Measurements from ENCODE around the gene GPLD1.

DNA sequence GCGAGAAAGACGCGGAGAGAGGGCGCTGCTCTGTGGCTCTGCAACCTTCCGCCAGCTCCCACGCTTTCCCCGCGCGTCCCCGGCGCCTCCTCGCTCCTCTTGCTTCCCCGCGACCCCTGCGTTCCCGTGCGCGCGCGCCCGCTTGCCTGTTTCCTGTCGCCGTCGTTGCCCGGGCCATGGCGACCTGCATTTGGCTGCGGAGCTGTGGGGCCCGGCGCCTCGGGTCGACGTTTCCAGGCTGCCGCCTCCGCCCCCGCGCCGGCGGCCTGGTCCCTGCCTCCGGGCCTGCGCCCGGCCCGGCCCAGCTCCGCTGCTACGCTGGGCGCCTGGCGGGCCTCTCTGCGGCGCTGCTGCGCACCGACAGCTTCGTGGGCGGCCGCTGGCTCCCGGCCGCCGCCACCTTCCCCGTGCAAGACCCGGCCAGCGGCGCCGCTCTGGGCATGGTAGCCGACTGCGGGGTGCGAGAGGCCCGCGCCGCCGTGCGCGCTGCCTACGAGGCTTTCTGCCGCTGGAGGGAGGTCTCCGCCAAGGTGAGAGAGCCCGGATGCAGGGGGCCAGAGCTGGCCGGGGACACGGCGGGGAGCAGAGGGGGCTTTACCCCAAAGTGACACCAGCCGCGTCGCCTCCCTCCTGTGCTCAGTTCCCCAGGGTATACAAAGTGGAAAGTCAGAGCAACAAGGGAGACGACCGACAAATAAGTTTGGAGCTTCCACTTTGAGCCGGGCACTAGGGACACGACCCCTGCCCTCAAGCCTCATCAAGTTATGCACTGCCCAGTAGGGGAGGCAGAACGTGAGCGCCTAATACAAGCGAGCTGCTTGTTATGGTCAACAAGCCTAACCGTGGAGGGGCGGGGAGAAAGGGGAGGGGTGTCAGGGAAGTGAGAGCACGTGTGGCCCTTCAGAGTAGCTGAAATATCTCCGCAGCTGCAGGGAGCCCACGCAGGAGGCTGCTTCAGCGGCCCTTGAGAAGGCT is 5.7 kb upstream of the GPLD1 start, which contains the start of gene ALDH5A1:
- TF ChIP-seq SUZ12 (IDR thresholded peaks at IDR 0.05; ENCODE audit: extremely low read depth, insufficient read depth, insufficient read length) (no peak), YY1 (IDR thresholded peaks at IDR 0.05; ENCODE audit: insufficient read depth, insufficient read length) (no peak), ZNF274 (IDR thresholded peaks at IDR 0.05; ENCODE audit: low read depth, low read length) (no peak)

Data from NT2/D1 (cell line).